Activated naive CD4-positive, alpha-beta T cell treated with anti-CD3 and anti-CD28 coated beads for 36 hours (primary cell): Measurements from ENCODE around the gene TAS2R60. TPM values are rescaled to one million over a fixed set of nuclear protein-coding genes. Genes with fewer than 3 reads are reported as not detected.
"Not testable (repeated sequence)": the region's sequence is repeated elsewhere in the genome, so short reads cannot be mapped to it uniquely, and the experiment has no call there.

Source experiments
- CTCF ChIA-PET: fragments of 350-600 bp; sonication (Branson Sonifier 250); formaldehyde crosslinking; loops from one replicate; lab custom pipeline; 2021; ENCODE audit warnings: antibody characterized with exemption; lab: Charles Lee
- DNase-seq: peaks from one replicate; pipeline ENCODE4 v3.0.0-alpha.2; 2020
- H3K27ac Mint-ChIP-seq: one replicate; pipeline ENCODE4 v1.8.0; 2021; ENCODE audit warnings: mild to moderate bottlenecking, mixed read lengths
- H3K27me3 Mint-ChIP-seq: one replicate; pipeline ENCODE4 v1.8.0; 2021; ENCODE audit warnings: low read depth, mixed read lengths
- H3K36me3 Mint-ChIP-seq: one replicate; pipeline ENCODE4 v1.8.0; 2021; ENCODE audit warnings: low read depth, mixed read lengths
- H3K4me1 Mint-ChIP-seq: one replicate; pipeline ENCODE4 v1.8.0; 2021; ENCODE audit warnings: low read depth, mixed read lengths
- H3K4me3 Mint-ChIP-seq: one replicate; pipeline ENCODE4 v1.8.0; 2021; ENCODE audit warnings: mild to moderate bottlenecking, moderate library complexity, mixed read lengths
- H3K9me3 Mint-ChIP-seq: one replicate; pipeline ENCODE4 v1.8.0; 2021; ENCODE audit warnings: mixed read lengths
- intact Hi-C: fragments of 100-400 bp; cut with micrococcal nuclease; formaldehyde crosslinking; loops from one replicate; pipeline ENCODE4 v1.15.1; 2023
- total RNA-seq, 2 experiments: library from RNA; stranded (reverse); gene quantifications; one replicate each; pipeline ENCODE4 v1.2.3, GENCODE V29; 2021

Gene TAS2R60
- total RNA-seq, 2 experiments from 2014 or later, result not detected

- CTCF ChIA-PET, result interaction anchor here (0.5 to 1.2 kb wide), 2 partner anchors 20 to 46 kb away, joined by 3 to 6 read pairs; partner anchors contain the start of gene TAS2R60
- no peak overlapping the region for H3K27ac Mint-ChIP-seq
- peaks cover 9% of the 10 kb centered on the region for H3K9me3 Mint-ChIP-seq
- DNase-seq, result no peak
- intact Hi-C loops, result loop anchor here (2.0 kb wide), 1 partner anchor 13 kb away; the partner anchor contains the start of gene TAS2R41
- H3K4me1 Mint-ChIP-seq, result no peaks in the 10 kb centered on the region
- peaks cover 14% of the 10 kb centered on the region for H3K36me3 Mint-ChIP-seq
- H3K4me3 Mint-ChIP-seq, result no peak overlapping the region
- H3K27me3 Mint-ChIP-seq, result no peaks in the 10 kb centered on the region
These were observed 20.3 kb downstream of the TAS2R60 start for GRCh38 chr7:143463556-143463955.

GRCh38 chr7:143463957-143464356, 20.7 kb downstream of the TAS2R60 start:
- DNase-seq, result no peak
- no peaks in the 10 kb centered on the region for H3K4me1 Mint-ChIP-seq
- no peak overlapping the region for H3K27ac Mint-ChIP-seq
- CTCF ChIA-PET, result interaction anchor here (0.5 to 1.2 kb wide), 2 partner anchors 21 to 47 kb away, joined by 3 to 6 read pairs; partner anchors contain the start of gene TAS2R60
- H3K27me3 Mint-ChIP-seq, result no peaks in the 10 kb centered on the region
- intact Hi-C loops, result loop anchor here (2.0 kb wide), 1 partner anchor 13 kb away; the partner anchor contains the start of gene TAS2R41
- peaks cover 9% of the 10 kb centered on the region for H3K9me3 Mint-ChIP-seq
- H3K4me3 Mint-ChIP-seq, result no peak overlapping the region
- peaks cover 14% of the 10 kb centered on the region for H3K36me3 Mint-ChIP-seq

GRCh38 chr7:143467724-143468123, 24.5 kb downstream of the TAS2R60 start:
- DNase-seq, result no peak
- peaks cover 3% of the 10 kb centered on the region for H3K9me3 Mint-ChIP-seq
- no peak overlapping the region for H3K4me3 Mint-ChIP-seq
- no peaks in the 10 kb centered on the region for H3K4me1 Mint-ChIP-seq
- no peaks in the 10 kb centered on the region for H3K27me3 Mint-ChIP-seq
- intact Hi-C loops, result no loop called here
- H3K27ac Mint-ChIP-seq, result no peak overlapping the region
- CTCF ChIA-PET, result no interaction called here
- H3K36me3 Mint-ChIP-seq, result peaks cover 13% of the 10 kb centered on the region

GRCh38 chr7:143472071-143472689, 28.9 kb downstream of the TAS2R60 start:
- CTCF ChIA-PET, result interaction anchor here (0.7 kb wide), 1 partner anchor 11 kb away, joined by 4 read pairs; no protein-coding TSS in a partner anchor
- peaks cover 10% of the 10 kb centered on the region for H3K36me3 Mint-ChIP-seq
- H3K4me1 Mint-ChIP-seq, H3K4me3 Mint-ChIP-seq, H3K27ac Mint-ChIP-seq, intact Hi-C loops, DNase-seq, H3K27me3 Mint-ChIP-seq, H3K9me3 Mint-ChIP-seq: not testable (repeated sequence)

GRCh38 chr7:143477501-143478150, 34.4 kb downstream of the TAS2R60 start, which contains the start of gene TAS2R41:
Gene TAS2R41 (plus strand): TSS chr7:143477873. CDS start chr7:143477873, 0 bp downstream.
- no peak within 1 kb of the TSS for H3K4me3 Mint-ChIP-seq
- H3K27me3 Mint-ChIP-seq, result no peaks in the 10 kb centered on the region
- CTCF ChIA-PET, result interaction anchor here (0.6 to 0.7 kb wide), 2 partner anchors 108 to 140 kb away, joined by 3 to 5 read pairs; no protein-coding TSS in a partner anchor
- H3K4me1 Mint-ChIP-seq, result peaks cover 24% of the 10 kb centered on the region
- H3K9me3 Mint-ChIP-seq, result no peaks in the 10 kb centered on the region
- no peaks in the 10 kb centered on the region for H3K36me3 Mint-ChIP-seq
- H3K27ac Mint-ChIP-seq, result no peak within 1 kb of the TSS
- intact Hi-C loops, result loop anchor here (2.0 kb wide), 1 partner anchor 15 kb away; no protein-coding TSS in a partner anchor
- DNase-seq, result no peak

GRCh38 chr7:143479055-143479766, 36.0 kb downstream of the TAS2R60 start:
- CTCF ChIA-PET, result interaction anchor here (0.5 kb wide), 1 partner anchor 37 kb away, joined by 3 read pairs; no protein-coding TSS in a partner anchor
- peaks cover 3% of the 10 kb centered on the region for H3K36me3 Mint-ChIP-seq
- intact Hi-C loops, result no loop called here
- no peaks in the 10 kb centered on the region for H3K9me3 Mint-ChIP-seq
- no peak overlapping the region for H3K4me3 Mint-ChIP-seq
- peaks cover 24% of the 10 kb centered on the region for H3K4me1 Mint-ChIP-seq
- DNase-seq, result no peak
- no peaks in the 10 kb centered on the region for H3K27me3 Mint-ChIP-seq
- no peak overlapping the region for H3K27ac Mint-ChIP-seq

- Mint-ChIP-seq H3K4me1 (peaks cover 24% of the 10 kb centered on the region), H3K27me3 (no peaks in the 10 kb centered on the region), H3K9me3 (no peaks in the 10 kb centered on the region), H3K27ac (no peak overlapping the region), H3K4me3 (no peak overlapping the region), H3K36me3 (peaks cover 3% of the 10 kb centered on the region)
- DNase-seq, result no peak
- CTCF ChIA-PET, result interaction anchor here (0.6 to 1.7 kb wide), 5 partner anchors 10 to 276 kb away, joined by 3 to 8 read pairs (median 5); no protein-coding TSS in a partner anchor
- intact Hi-C loops, result no loop called here
These were observed 37.2 kb downstream of the TAS2R60 start for GRCh38 chr7:143480501-143480900.

GRCh38 chr7:143484119-143484518, 40.9 kb downstream of the TAS2R60 start:
- no peak overlapping the region for H3K4me3 Mint-ChIP-seq
- no peaks in the 10 kb centered on the region for H3K9me3 Mint-ChIP-seq
- H3K27me3 Mint-ChIP-seq, result no peaks in the 10 kb centered on the region
- intact Hi-C loops, result no loop called here
- CTCF ChIA-PET, result no interaction called here
- H3K36me3 Mint-ChIP-seq, result peaks cover 3% of the 10 kb centered on the region
- DNase-seq, result no peak
- no peak overlapping the region for H3K27ac Mint-ChIP-seq
- H3K4me1 Mint-ChIP-seq, result peaks cover 23% of the 10 kb centered on the region

GRCh38 chr7:143485094-143485493, 41.8 kb downstream of the TAS2R60 start:
- Mint-ChIP-seq H3K27ac (no peak overlapping the region), H3K4me3 (no peak overlapping the region), H3K4me1 (peaks cover 21% of the 10 kb centered on the region), H3K36me3 (peaks cover 3% of the 10 kb centered on the region), H3K9me3 (no peaks in the 10 kb centered on the region), H3K27me3 (no peaks in the 10 kb centered on the region)
- DNase-seq, result no peak
- intact Hi-C loops, result no loop called here
- CTCF ChIA-PET, result interaction anchor here (0.7 kb wide), 1 partner anchor 1605 kb away, joined by 5 read pairs; no protein-coding TSS in a partner anchor

- DNase-seq, result no peak
- no peak overlapping the region for H3K27ac Mint-ChIP-seq
- H3K4me1 Mint-ChIP-seq, result peaks cover 18% of the 10 kb centered on the region
- H3K36me3 Mint-ChIP-seq, result peaks cover 3% of the 10 kb centered on the region
- intact Hi-C loops, result no loop called here
- H3K9me3 Mint-ChIP-seq, result no peaks in the 10 kb centered on the region
- no peaks in the 10 kb centered on the region for H3K27me3 Mint-ChIP-seq
- H3K4me3 Mint-ChIP-seq, result no peak overlapping the region
- CTCF ChIA-PET, result interaction anchor here (0.7 to 0.9 kb wide), 2 partner anchors 22 to 1605 kb away, joined by 3 to 5 read pairs; no protein-coding TSS in a partner anchor
These were observed 42.2 kb downstream of the TAS2R60 start for GRCh38 chr7:143485500-143485899.

GRCh38 chr7:143486266-143486665, 43.0 kb downstream of the TAS2R60 start:
- H3K27ac Mint-ChIP-seq, intact Hi-C loops, H3K9me3 Mint-ChIP-seq, DNase-seq, H3K36me3 Mint-ChIP-seq, H3K27me3 Mint-ChIP-seq, H3K4me3 Mint-ChIP-seq: not testable (repeated sequence)
- H3K4me1 Mint-ChIP-seq, result peaks cover 11% of the 10 kb centered on the region
- CTCF ChIA-PET, result interaction anchor here (0.6 to 1.2 kb wide), 3 partner anchors 21 to 179 kb away, joined by 3 to 4 read pairs (median 3); no protein-coding TSS in a partner anchor

- H3K36me3 Mint-ChIP-seq, result peaks cover 3% of the 10 kb centered on the region
- peaks cover 7% of the 10 kb centered on the region for H3K4me1 Mint-ChIP-seq
- no peaks in the 10 kb centered on the region for H3K27me3 Mint-ChIP-seq
- CTCF ChIA-PET, result interaction anchor here (1.2 kb wide), 1 partner anchor 52 kb away, joined by 4 read pairs; no protein-coding TSS in a partner anchor
- no peak overlapping the region for H3K4me3 Mint-ChIP-seq
- intact Hi-C loops, result no loop called here
- H3K27ac Mint-ChIP-seq, result no peak overlapping the region
- H3K9me3 Mint-ChIP-seq, result no peaks in the 10 kb centered on the region
- no peak for DNase-seq
These were observed 43.8 kb downstream of the TAS2R60 start for GRCh38 chr7:143487061-143487460.
